ENCODE measurements around the gene CENPP.

CENPP gene

GRCh38 chr9:92601451-92601850 is 275.7 kb downstream of the CENPP start:
- DNase-seq (ENCODE audit: low read depth) = no peak
- no peak for TF ChIP-seq CTCF (conservative IDR thresholded peaks at IDR 0.05; ENCODE audit: low read depth, low read length)
- no peak overlapping the region for H3K4me3 ChIP-seq (ENCODE audit: low read depth, low read length)

GRCh38 chr9:92602413-92602812 is 276.7 kb downstream of the CENPP start:
- no peak overlapping the region for H3K4me3 ChIP-seq (ENCODE audit: low read depth, low read length)
- TF ChIP-seq CTCF (conservative IDR thresholded peaks at IDR 0.05; ENCODE audit: low read depth, low read length) = no peak
- no peak for DNase-seq (ENCODE audit: low read depth)

- no peak overlapping the region for H3K4me3 ChIP-seq (ENCODE audit: low read depth, low read length)
- TF ChIP-seq CTCF (conservative IDR thresholded peaks at IDR 0.05; ENCODE audit: low read depth, low read length) = no peak
- DNase-seq (ENCODE audit: low read depth) = no peak
These were observed 277.3 kb downstream of the CENPP start for GRCh38 chr9:92603100-92603499.

- no peak for TF ChIP-seq CTCF (conservative IDR thresholded peaks at IDR 0.05; ENCODE audit: low read depth, low read length)
- no peak overlapping the region for H3K4me3 ChIP-seq (ENCODE audit: low read depth, low read length)
- DNase-seq (ENCODE audit: low read depth) = no peak
These were observed 278.2 kb downstream of the CENPP start for GRCh38 chr9:92603990-92604389.

- DNase-seq (ENCODE audit: low read depth) = no peak
- no peak for TF ChIP-seq CTCF (conservative IDR thresholded peaks at IDR 0.05; ENCODE audit: low read depth, low read length)
- H3K4me3 ChIP-seq (ENCODE audit: low read depth, low read length) = no peak overlapping the region
These were observed 279.5 kb downstream of the CENPP start for GRCh38 chr9:92605224-92605623.

GRCh38 chr9:92607088-92607487 is 281.3 kb downstream of the CENPP start:
- peak; percentile 19 for TF ChIP-seq CTCF (conservative IDR thresholded peaks at IDR 0.05; ENCODE audit: low read depth, low read length)
- peak; percentile 85 for DNase-seq (ENCODE audit: low read depth)
- H3K4me3 ChIP-seq (ENCODE audit: low read depth, low read length) = no peak overlapping the region

- no peak overlapping the region for H3K4me3 ChIP-seq (ENCODE audit: low read depth, low read length)
- peak; percentile 89 for DNase-seq (ENCODE audit: low read depth)
- TF ChIP-seq CTCF (conservative IDR thresholded peaks at IDR 0.05; ENCODE audit: low read depth, low read length) = no peak
These were observed 282.0 kb downstream of the CENPP start for GRCh38 chr9:92607773-92608172.
